Mesendoderm (in vitro differentiated cells): ENCODE measurements around the gene SLC23A2. TPM values are rescaled to one million over a fixed set of nuclear protein-coding genes. Genes with fewer than 3 reads are reported as not detected.

Experiments
- DNase-seq: peaks from one replicate; pipeline ENCODE4 v3.0.0; 2013
- H2AK5ac ChIP-seq: 2 replicates; pipeline ENCODE4 v1.6.1; 2013; ENCODE audit warnings: low read length, inconsistent platforms
- H2BK120ac ChIP-seq: 2 replicates; pipeline ENCODE4 v1.6.1; 2013; ENCODE audit warnings: low read depth, mild to moderate bottlenecking, low read length, moderate library complexity, mixed read lengths
- H2BK15ac ChIP-seq: replicated peaks from 2 replicates; pipeline ENCODE4 v1.6.1; 2013; ENCODE audit warnings: low read depth, mild to moderate bottlenecking, moderate library complexity
- H2BK5ac ChIP-seq: 2 replicates; pipeline ENCODE4 v1.6.1; 2013; ENCODE audit warnings: low read length, inconsistent platforms
- H3K18ac ChIP-seq: 2 replicates; pipeline ENCODE4 v1.6.1; 2013; ENCODE audit warnings: mild to moderate bottlenecking, low read length, mixed read lengths
- H3K23ac ChIP-seq: one replicate; pipeline ENCODE4 v1.6.1; 2013; ENCODE audit warnings: low read length
- H3K27ac ChIP-seq: 2 replicates; pipeline ENCODE4 v1.5.1; 2013; ENCODE audit warnings: low read depth, mild to moderate bottlenecking, inconsistent platforms, low read length, moderate library complexity
- H3K27me3 ChIP-seq: 2 replicates; pipeline ENCODE4 v1.6.1; 2013; ENCODE audit warnings: low read length, control low read depth, mild to moderate bottlenecking, inconsistent platforms; ENCODE audit not compliant: insufficient read depth, poor library complexity
- H3K36me3 ChIP-seq: 2 replicates; pipeline ENCODE4 v1.6.1; 2013; ENCODE audit warnings: low read length, inconsistent platforms; ENCODE audit not compliant: control insufficient read depth, insufficient read depth
- H3K4ac ChIP-seq: one replicate; pipeline ENCODE4 v1.6.1; 2013; ENCODE audit warnings: low read depth, mild to moderate bottlenecking, low read length, moderate library complexity
- H3K4me1 ChIP-seq: 2 replicates; pipeline ENCODE4 v1.6.1; 2013; ENCODE audit warnings: low read depth, low read length, inconsistent platforms; ENCODE audit not compliant: control insufficient read depth
- H3K4me2 ChIP-seq: 2 replicates; pipeline ENCODE4 v1.6.1; 2013; ENCODE audit warnings: low read length
- H3K4me3 ChIP-seq: 2 replicates; pipeline ENCODE4 v1.5.1; 2013; ENCODE audit warnings: mild to moderate bottlenecking, low read length
- H3K56ac ChIP-seq: one replicate; pipeline ENCODE4 v1.6.1; 2013; ENCODE audit warnings: low read length
- H3K79me1 ChIP-seq: 2 replicates; pipeline ENCODE4 v1.6.1; 2013; ENCODE audit warnings: low read length, inconsistent platforms
- H3K79me2 ChIP-seq: 2 replicates; pipeline ENCODE4 v1.6.1; 2013; ENCODE audit warnings: mild to moderate bottlenecking, low read length; ENCODE audit not compliant: control insufficient read depth, insufficient read depth
- H3K9ac ChIP-seq: 2 replicates; pipeline ENCODE4 v1.6.1; 2013; ENCODE audit warnings: low read length, inconsistent platforms
- H4K5ac ChIP-seq: one replicate; pipeline ENCODE4 v1.6.1; 2013; ENCODE audit warnings: low read length
- H4K8ac ChIP-seq: one replicate; pipeline ENCODE4 v1.6.1; 2013; ENCODE audit warnings: low read depth, mild to moderate bottlenecking, control low read depth, low read length, moderate library complexity
- WGBS: extraction: QIAGEN DNeasy Blood & Tissue Kit; methylation state at CpG from one replicate; pipeline ENCODE4 v1.1.7; 2013; ENCODE audit warnings: low lambda C conversion rate, missing lambda C conversion rate; ENCODE audit not compliant: insufficient coverage; ENCODE audit errors: extremely low coverage; 5-methylcytosine and 5-hydroxymethylcytosine counted together
- small RNA-seq: library from polyadenylated mRNA; stranded (forward); fragments of <200 nt; extraction: miRNeasy Mini kit (QIAGEN cat#:217004); gene quantifications from one replicate; pipeline ENCODE3, GENCODE V24; 2013; ENCODE audit not compliant: insufficient read depth

SLC23A2 gene

GRCh38 chr20:4802527-4802926 is 198.8 kb downstream of the SLC23A2 start:
- Histone ChIP-seq H3K27ac (no peak overlapping the region), H3K79me1 (no peaks in the 10 kb centered on the region), H2AK5ac (no peak overlapping the region), H3K4me1 (no peaks in the 10 kb centered on the region), H3K18ac (no peak overlapping the region), H3K4me3 (no peak overlapping the region), H3K36me3 (no peaks in the 10 kb centered on the region), H3K27me3 (no peaks in the 10 kb centered on the region), H3K56ac (no peak overlapping the region), H3K4me2 (no peak overlapping the region), H3K23ac (no peak overlapping the region), H3K79me2 (no peaks in the 10 kb centered on the region), H2BK5ac (no peak overlapping the region), H4K5ac (no peak overlapping the region), H4K8ac (no peak overlapping the region), H2BK120ac (no peak overlapping the region), H3K4ac (no peak overlapping the region), H3K9ac (no peak overlapping the region), H2BK15ac (no peak overlapping the region)
- no peak for DNase-seq
- no CpG with 5 or more reads among the region's 3 CpGs for WGBS

Small RNA genes lying within 50 kb of the gene (small RNA-seq; reads per million reads assigned to genes)
- gene AL121890.1 (not detected), gene RF00322 (not detected)
